HG02610 (cell line): ENCODE results near the gene PPFIBP1.
A peak's percentile ranks its signal among the peaks of the same experiment; 100 is the strongest.
"Not testable (repeated sequence)": the region's sequence is repeated elsewhere in the genome, so short reads cannot be mapped to it uniquely, and the experiment has no call there.

Source experiments
- ATAC-seq: cut with Tn5 transposase; IDR thresholded peaks from one replicate; pipeline ENCODE4 v1.9.1; 2021; ENCODE audit warnings: mild to moderate bottlenecking, moderate library complexity; ENCODE audit not compliant: unreplicated experiment

Gene PPFIBP1

DNA sequence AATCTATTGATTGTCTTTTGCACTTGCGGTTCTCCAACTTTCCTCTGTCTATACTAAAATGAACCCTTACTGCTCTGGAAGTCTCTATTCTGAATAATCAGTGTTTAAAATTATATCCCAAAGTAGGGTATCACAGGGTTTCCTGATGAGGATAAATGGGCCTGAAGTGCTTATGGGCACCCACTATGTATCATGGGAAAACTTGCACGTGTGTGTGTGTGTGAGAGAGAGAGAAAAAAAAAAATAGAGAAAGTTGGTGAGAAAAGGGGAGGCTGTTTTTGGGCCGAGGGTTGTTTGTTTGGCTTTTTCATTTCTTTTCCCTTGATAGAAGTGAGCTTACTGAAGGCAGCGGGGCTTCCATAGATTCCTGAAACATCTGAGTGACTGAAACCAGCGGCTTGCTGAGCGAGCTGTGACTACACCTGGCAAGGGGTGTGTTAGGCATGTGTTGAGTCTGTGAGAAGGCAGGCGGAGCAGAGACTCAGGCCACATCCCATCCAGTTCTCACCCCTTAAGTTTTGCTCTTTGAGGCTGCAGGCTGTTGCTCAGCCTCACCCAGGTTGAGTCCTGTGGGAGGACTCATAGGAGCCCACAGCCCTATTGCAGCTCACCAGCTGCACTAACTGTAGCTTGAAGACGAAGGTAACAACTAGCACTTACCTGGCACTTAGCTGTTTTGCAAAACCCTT lies 17.2 kb downstream of the PPFIBP1 start:
- peak; percentile 84 for ATAC-seq

DNA sequence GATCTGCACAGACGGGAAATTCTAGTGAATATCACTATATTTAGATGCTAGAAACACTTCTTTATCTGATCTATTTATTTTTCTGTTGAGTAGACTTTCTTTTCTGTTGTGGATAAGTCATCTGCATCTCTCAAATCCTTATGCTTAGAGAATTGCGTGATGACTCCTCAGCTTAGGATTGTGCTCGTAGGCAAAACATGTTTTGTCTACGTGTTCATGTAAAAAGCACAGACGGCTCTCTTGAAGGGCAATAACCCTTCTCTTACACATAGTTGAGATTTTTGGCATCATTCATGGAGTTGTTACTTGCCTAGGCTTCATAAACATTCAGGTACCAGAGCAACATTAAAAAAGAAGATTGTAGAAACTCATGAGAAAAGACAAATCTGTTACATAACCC lies 18.6 kb downstream of the PPFIBP1 start:
- ATAC-seq, result no peak

DNA sequence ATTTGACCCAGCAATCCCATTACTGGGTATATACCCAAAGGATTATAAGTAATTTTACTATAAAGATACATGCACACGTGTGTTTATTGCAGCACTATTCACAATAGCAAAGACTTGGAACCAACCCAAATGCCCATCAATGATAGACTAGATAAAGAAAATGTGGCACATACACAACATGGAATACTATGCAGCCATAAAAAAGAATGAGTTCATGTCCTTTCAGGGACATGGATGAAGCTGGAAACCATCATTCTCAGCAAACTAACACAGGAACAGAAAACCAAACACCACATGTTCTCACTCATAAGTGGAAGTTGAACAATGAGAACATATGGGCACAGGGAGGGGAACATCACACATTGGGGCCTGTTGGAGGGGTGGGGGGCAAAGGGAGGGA lies 20.9 kb downstream of the PPFIBP1 start:
- not testable (repeated sequence) for ATAC-seq

DNA sequence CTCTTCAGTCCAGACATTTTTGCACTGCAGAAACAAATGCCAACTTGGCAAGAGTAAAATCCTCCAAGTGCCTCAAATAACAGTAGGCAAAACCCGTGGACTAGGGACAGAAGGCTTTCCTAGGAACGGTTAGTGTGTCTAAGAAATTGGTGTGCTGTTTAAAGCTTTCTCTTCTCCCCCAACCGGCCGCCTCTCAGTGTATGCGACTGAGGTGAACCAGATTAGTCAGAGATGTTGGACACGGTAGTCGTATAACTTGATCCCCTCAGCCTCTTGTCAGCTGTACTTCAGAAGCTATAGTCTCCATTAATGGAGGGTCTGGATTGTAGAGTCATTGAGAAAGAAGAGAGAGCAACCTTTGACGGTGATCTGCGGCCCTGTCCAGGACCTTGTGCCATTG lies 21.7 kb downstream of the PPFIBP1 start:
- ATAC-seq, result no peak

DNA sequence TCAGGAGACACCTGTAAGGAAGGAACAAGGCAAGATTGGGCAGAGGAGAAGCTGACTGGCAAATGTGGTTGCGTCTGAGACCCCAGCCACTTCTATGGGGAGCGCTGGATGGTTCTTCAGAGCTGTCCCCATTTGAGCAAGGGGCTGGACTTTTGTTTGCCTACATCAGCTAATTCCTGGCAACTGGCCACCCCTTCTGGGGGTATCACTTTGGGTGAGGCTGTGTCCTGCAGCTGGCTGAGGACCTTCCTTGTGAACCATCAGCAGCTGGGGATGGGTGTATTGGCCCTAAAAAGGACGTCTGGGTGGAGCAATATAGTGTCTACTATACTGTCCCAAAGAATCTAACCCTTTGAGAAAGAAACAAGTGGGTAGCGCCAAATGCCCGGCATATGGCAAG lies 23.6 kb downstream of the PPFIBP1 start:
- no peak for ATAC-seq

DNA sequence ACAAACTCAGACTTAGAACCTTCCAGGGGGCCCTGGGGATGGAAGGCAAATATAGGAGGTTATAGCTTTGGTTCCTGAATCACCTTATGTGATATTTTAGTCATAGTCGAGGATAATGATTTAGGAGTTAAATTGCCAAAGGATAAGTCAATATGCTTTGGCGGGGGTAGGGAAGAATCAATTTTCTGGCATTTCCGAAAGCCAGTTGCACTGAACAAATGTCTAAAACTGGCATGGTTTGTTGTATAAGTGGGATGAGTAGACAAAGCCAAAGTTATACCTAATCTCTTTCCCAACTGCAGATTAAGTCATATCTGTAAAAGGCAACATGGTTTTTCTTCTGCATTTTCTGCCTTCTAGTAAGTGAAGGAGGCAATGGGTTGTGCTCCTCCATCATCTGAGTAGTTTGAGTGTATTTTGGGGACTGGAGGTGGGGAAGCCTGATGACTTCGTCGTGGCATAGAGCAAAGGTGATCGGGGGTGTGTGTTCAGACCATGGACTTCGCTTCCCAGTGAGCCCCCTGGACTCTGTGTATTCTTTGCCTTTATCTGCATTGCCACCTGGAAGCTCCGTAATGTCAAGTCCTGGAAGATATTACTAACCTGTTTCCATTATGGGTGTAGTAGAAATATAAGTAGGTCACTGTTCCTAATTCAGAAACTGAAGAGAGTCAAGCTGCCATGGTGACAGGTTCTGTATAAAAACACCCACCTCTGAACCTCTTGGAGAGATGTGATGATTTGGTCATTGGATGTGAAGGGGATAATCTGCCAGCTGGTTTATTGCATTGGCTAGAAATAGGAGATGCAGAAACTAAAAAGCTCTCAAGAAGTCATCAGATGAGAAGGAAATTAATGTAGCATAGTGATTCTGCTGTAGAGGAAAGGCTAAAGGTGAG lies 24.5 kb downstream of the PPFIBP1 start:
- ATAC-seq, result no peak

DNA sequence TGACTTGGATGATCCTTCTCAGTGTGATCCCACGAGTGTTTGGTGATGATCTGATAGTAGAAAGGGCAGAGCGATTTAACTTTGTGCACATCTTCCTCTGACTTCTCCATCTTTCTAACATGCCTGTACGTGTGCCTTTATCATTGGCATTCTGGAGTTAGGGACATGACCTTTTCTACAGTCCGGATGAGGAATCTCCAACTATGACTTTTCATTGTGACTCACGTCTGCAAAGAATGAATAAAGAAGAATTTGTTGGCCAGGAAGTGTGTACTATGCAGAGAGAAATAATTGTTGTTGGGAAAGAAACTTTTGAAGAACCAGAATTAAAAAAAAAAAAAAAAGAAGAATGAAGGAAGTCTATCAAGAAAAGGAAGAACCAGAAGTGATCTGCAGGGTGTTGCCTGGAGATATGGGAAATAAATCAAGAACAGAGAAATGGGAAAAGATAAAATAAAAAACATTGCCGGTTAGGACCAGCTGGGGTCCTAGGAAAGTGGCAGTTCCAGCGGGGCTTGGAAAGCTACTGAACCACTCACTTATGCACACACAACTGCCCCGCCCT lies 25.3 kb downstream of the PPFIBP1 start:
- ATAC-seq, result no peak

DNA sequence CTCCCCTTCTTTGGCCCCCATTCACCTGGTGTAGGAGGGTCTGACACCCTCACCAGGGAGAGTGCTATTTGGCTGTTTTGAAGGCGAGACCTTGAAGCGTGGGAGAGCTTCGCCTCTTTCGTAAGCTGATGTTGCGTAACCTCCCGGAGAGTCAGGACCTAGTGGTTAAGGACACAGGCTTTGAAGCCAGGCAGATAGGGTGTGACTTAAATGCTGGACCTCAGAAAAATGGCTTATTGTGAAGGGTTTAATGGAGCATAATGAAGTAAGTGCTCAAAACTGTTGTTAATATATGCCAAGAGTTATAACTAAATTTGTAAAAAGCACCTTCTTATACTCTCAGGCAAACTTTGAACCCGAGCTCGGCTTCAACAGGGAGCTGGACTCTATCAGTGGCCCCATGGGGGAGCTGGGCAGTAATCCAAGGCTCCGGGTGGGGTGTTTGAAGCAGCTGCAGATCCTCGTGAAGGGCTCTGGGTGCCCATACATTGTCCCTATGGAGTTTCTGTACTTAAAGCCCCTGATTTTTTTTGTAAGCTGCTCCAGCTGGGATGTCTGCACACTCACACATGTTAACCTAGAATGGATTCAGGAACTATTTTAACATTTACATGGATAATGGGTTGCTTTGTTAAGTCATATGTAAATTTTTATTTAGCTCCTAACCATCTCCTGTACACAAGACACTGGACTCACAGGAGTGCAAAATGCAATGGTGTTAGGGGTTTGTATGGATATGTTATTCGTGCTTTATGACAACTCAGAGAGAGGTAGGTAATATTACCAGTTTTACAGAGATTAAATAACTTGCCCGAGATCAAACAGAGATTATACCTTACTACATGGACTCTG lies 26.0 kb downstream of the PPFIBP1 start:
- ATAC-seq, result no peak

DNA sequence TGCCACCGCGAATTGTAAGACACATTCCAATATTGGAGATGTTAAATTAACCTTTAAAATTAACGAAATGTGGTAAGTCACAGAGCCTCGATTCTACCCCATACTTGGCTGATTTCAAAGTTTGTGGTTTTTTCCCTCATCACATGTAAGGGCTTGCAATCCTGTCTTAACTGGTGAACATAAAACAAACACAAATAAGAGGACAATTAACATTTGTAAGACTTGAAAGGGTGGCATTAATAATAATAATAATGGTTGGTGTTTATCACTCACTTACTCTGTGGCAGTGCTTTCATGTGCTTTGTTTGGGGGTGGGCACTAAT lies 26.6 kb downstream of the PPFIBP1 start:
- ATAC-seq, result no peak

DNA sequence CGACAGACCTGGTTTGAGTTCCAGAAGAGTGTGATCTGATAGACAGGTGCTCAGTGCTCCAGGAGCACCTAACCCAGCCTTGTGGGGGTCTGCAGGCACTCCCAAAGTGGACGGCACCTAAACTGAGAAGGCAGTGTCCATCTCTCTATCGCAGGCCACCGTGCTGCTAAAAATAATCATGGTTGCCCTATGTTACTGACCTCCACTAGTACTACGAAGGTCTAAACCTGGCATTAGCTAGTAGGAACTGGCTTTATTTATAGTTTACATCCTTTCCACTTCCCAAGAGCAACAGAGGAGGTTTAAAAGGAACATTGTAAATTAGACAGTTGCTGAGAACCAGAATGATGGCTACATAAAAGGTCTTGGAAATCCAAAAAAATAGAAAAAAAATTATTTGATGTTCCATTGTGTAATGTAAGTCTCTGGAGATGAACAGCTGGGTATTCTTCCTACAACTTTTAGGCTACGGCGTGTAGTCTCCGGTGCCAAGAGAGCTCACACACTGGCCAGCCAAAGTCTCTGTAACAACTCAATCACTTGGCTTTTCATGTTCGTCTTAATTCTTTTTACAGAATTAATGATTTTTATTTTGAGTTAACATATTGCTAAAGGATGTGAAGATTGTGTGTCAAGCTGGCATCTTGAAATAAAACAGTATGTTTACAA lies 27.3 kb downstream of the PPFIBP1 start:
- no peak for ATAC-seq

DNA sequence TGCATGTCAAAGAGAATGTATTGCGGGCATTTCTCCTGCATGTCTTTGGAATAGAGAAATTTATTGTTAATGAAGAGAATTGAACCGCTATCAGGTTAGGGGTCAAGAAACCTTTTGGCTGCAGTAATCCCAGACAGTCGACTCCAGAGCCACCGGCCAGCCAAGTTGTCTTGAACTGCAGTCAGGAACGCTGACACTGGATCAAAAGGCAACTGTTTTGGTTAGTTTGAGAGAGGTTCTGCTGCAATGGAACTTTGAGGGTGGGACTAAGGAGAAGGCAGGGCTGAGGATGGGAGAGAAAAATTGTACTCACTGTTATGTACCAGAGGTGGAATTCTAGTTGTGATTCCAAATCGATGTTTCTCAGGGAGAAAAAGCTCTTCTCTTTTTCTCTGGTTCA lies 28.2 kb downstream of the PPFIBP1 start:
- ATAC-seq, result no peak

DNA sequence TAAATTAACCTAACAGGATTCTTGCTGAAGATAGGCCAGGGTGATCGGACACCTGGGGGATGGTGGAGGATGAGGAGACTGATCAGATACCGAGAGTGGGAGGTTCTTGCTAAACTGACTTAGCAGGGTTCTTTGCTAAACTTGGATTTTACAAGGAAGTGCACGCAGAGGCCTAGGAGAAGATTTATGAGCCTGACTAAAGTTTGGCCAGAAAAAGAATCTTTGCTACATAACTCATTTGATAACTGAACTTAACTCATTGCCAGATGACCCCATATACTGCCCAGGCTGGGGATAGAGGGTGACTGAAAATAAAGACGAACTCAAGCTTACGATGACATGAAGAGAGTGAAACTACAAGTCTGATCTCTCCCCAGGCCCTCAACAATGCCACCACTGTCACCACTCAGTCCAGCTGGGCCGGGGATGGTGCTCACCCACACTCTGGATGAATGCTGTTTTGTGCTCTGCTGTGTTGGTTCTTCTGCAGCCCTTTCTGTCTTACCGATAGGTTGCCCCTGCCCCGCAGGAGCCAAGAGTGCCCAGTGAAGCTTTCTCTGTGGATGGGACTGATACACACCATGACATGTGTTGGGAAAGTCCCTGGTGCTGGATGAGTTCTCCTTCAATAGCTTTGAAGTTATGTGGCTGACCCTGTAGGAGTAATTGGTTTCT lies 29.0 kb downstream of the PPFIBP1 start:
- peak; percentile 60 for ATAC-seq

DNA sequence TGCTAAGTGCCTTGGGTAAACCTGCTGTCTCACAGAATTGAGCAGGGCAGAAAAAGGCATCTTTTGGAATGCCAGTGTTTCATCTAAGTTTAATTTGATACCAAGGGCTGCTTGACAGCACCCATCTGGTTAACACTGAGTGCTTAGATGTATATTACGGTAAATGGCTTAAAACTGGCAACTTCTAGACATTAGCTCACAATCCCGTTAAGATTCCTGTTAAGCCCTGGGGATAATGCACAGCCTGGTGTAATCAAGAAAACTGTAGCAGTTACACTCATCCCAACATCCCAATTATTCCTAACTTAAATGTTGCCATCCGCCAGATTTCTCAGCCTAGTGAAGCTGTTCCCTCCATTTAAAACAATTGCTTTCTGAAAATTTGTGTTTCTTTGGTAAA lies 29.9 kb downstream of the PPFIBP1 start:
- ATAC-seq, result no peak

DNA sequence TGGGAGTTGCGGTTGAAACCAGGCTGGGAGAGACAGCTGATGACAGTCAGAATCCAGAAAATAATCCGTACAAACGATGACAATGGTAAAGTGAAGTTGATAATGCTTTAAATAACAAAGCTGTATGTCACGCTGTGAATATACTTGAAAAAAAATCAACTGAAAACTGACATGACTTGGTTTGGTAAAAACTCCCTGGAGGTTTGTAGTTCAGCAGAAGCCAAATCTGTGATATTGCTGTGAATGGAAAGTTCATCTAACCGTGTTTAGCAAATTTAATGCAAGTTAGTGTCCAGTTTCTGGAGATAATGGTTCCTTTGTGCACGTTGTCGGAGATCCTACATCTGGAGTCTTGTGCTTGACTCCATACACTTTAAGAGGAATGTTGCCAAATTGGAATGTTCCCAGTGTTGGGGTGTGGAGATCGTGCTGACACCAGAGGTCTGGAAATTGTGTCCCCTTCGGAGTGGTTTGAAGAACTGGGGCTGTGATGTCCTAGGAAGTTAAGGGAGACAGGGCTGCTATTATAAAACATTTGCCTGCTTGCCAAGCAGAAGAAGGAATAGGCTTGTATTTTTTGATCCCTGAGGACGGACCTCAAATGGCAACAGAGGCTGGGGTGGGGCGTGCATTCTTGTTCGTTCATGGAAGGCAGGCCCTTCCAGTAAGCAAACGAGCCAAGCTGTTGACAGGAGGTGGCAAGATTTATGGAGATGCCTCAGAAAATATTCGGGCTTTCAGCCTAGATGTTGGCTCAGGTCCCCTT lies 30.6 kb downstream of the PPFIBP1 start:
- no peak for ATAC-seq

DNA sequence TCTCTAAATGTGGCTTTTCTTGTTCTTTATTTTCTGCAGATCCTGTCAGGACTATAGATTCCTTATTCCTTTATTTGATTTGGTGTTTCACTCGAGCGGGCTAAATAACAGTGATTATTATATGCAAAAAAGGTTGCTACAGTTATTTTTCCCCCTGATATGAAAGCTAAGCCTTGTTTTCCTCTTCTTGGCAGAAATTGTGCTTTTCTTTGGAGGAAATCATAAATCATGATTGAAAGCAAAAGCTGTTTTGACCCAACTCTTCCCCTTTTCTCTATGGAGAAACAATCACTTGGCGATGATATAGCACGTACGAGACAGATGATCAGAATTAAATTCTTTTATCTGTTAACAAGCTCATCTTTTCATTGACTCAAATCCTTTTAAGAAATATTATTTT lies 31.4 kb downstream of the PPFIBP1 start:
- ATAC-seq, result no peak

DNA sequence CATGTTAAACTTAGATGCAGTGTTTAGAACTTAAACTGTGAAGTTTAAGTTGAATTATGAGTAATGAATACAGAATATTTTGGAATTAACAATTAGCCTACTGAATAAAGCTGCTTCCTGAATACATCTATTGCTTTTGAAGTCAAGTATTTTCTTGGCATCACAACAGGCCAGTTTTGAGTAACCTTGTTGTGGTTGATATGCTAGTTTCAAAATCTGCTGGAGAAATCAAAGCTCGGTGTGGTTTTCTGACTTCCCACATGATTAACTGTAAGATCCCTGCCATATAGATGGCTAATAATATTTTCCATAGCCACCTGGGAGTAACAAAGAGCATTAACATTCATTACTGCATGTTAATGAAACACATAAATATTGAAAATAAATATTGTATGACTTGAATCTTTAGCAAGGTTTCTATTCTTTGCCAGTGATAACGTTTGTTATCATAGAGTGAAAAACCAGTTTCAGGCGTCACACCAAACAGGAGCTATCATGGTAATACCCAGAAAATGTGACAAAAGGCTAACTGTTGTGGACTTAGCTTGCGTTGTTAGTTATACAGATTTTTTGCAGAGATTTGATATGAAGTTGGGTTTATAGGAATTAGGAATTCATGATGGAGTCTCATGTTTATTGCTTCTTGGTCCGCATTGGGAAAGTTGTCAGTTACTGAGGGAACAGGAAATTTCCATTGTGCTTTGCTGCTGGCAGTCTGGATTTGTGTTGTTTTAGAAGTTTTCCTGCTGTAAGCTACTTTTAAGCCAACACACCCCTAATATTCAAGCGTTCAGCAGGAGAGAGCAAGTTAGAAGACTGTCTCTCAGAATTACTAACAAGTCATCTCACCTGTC lies 32.1 kb downstream of the PPFIBP1 start:
- ATAC-seq, result peak; percentile 70

DNA sequence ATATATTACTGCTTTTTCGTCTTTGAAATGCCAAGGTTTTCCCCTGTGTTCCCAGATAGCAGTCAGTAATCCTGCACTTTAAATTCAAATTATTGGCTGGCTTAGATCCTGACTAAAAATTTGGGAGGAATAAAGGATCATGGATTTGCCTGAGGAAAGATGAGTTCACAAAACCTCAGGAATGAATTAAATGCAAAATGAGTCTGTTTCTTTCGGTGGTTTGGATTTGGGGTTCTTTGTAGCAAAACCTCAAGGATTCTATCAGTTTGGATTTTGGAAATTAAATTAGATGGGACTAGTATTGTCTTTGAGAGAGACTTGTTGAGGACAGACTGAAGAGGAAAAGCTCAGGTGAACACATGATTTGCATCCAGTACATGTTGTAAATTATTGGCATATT lies 36.1 kb downstream of the PPFIBP1 start:
- ATAC-seq, result no peak

DNA sequence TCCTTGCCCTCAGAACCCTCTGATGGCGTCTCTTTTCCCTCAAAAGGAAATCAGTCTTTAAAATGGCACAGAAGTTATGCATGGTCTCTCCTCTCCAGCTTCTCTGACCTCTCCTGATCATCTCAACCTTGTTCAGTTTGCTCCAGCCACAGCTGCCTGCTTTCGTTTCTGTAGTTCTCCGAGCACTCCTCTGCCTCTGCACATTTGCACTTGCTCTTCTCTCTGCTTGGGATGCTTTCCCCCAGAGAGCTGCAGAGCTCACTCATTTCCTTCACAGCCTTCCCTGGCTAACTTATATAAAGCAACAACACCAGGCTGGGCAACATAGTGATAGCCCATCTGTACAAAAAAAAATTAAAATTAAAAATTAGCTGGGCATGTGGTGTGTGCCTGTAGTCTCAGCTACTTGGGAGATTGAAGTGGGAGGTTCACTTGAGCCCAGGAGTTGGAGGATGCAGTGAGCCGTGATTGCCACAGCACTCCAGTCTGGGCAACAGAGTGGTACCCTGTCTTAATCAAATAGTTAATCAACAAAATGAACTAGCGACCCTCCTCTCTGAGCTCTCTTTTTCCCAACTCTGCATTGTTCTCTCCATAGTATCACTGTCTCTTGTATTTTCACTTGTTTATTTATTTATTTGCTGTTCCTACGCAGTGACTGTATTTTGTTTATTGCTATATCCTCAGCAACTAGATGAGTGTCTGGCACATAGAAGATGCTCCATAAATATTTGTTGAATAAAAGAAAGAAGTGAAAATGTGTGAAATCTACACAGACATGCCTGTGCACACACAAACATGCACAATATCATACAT lies 37.7 kb downstream of the PPFIBP1 start:
- ATAC-seq, result no peak
